Fibroblast of the aortic adventitia (primary cell): ENCODE data around the gene NUP133. TPM values are rescaled to one million over a fixed set of nuclear protein-coding genes. Genes with fewer than 3 reads are reported as not detected.
"Not testable (repeated sequence)": the region's sequence is repeated elsewhere in the genome, so short reads cannot be mapped to it uniquely, and the experiment has no call there.

Source experiments
- DNase-seq: peaks from one replicate; pipeline ENCODE4 v3.0.0-alpha.2; 2010; ENCODE audit warnings: low read depth
- H3K4me3 ChIP-seq: 2 replicates; pipeline ENCODE4 v1.5.1; 2011; ENCODE audit warnings: low read depth, mild to moderate bottlenecking, control low read depth, low read length, moderate library complexity
- CTCF ChIP-seq: IDR thresholded peaks from 2 replicates; pipeline ENCODE4 v1.5.1; 2011; ENCODE audit warnings: mild to moderate bottlenecking, low read length, control low read depth, inconsistent platforms; ENCODE audit not compliant: insufficient read depth
- total RNA-seq: library from RNA; depleted of rRNA; stranded (reverse); fragments of >200 nt; gene quantifications from 2 replicates; pipeline ENCODE4 v1.2.3, GENCODE V29; 2012; ENCODE audit warnings: low replicate concordance

The NUP133 gene
- total RNA-seq, 1 donor: 46.1 TPM

DNA sequence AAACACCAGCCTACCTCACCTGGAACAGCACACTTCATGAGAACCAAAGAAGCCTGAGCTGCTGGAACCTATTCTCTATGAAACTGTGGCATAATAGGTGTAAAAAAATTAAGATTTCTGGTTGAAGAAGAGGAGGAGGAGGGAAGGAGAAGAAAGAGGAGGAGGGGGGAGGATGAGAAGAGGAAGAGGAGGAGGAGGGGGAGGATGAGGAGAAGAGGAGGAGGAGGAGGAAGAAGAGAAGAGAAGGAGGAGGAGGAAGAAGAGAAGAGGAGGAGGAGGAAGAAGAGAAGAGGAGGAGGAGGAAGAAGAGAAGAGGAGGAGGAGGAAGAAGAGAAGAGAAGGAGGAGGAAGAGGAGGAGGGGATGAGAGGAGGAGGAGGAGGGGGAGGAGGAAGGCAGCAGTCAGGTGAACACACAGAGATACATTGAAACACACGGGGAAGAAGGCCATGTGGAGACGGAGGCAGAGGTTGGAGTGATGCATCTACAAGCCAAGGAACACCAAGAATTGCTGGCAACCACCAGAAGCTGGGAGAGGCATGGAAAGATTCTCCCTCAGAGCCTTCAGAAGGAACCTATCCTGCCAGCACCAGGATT is 82.5 kb downstream of the NUP133 start:
- no peak overlapping the region for H3K4me3 ChIP-seq
- TF ChIP-seq CTCF: no peak
- DNase-seq: no peak

- no peak for TF ChIP-seq CTCF
- no peak overlapping the region for H3K4me3 ChIP-seq
- DNase-seq: no peak
Observed at GRCh38 chr1:229420765-229421164, 87.4 kb downstream of the NUP133 start.

DNA sequence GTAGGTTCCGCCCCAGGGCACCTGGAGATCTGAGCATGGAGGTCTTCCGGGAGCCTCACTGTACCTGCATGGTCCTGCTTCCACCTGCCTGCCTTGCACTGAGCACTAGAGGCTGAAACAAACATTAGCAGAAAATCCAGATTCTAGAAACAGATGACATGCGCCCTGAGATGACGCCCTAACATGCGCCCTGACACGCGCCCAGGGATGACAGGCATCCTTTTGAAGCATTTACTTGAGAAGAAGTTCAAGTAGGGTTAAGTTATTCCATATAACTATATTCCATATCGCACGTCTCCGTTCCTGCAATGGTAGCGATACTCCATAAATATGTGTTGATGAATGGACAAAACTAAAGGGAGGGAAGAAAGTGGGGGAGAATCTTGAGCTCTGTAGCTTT is 87.9 kb downstream of the NUP133 start:
- TF ChIP-seq CTCF: no peak
- DNase-seq: no peak
- no peak overlapping the region for H3K4me3 ChIP-seq

DNA sequence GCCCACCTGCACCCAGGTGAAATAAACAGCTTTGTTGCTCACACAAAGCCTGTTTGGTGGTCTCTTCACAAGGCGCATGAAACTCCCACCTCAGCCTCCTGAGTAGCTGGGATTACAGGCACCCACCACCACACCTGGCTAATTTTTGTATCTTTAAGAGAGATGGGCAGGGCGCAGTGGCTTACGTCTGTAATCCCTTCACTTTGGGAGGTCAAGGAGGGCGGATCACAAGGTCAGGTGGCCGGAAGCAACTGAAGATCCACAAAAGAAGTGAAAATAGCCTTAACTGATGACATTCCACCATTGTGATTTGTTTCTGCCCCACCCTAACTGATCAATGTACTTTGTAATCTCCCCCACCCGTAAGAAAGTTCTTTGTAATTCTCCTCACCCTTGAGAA is 89.6 kb downstream of the NUP133 start:
- DNase-seq, H3K4me3 ChIP-seq: not testable (repeated sequence)

- not testable (repeated sequence) for DNase-seq, H3K4me3 ChIP-seq
Observed at GRCh38 chr1:229412810-229413209, 95.3 kb downstream of the NUP133 start.

DNA sequence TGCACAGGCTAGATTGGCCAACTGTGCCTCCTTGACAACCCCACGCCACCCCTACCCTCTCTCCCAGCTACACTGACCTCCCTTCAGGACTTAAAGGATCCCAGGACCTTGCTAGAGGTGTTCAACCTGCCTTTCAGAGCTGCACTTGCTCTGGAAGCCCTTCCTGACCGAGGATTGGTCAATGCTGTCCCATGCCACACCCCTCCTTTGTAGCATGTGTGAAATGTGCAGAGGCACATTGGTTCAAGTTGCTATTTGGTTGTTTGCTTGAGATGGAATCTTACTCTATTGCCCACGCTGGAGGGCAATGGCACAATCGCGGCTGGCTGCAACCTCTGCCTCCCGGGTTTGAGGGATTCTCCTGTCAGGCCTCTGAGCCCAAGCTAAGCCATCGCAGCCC is 96.1 kb downstream of the NUP133 start:
- no peak for TF ChIP-seq CTCF
- no peak overlapping the region for H3K4me3 ChIP-seq
- DNase-seq: no peak

DNA sequence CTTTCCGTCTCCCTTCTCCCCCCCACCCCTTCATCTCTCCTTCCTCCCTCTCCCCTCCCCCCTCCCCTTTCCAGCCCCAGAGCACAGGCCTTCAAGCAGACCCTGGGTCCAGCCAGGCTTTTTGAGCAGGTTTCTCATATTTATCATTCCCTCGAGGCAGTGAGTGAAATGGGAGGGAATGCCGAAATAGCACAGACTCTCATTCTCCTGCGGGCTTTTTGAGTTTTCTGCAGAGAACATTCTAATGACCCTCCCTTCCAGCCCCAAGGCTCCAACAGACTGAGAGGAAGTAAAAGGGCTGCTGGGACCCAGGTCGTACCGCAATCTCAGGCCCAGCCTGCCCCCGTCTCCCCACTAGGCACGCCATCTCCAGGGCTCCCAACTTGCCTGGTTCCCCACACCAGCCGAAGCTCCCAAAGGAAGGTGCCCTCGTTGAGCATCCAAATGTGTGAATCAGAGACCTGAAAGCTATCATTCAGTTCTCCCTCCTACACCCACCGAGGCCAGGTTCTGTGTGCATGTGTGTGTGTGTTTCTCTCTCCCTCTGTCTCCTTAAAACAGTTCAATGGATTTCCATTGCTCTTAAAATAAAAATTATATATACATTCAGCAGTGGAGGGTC is 96.6 kb downstream of the NUP133 start:
- no peak for TF ChIP-seq CTCF
- H3K4me3 ChIP-seq: no peak overlapping the region
- no peak for DNase-seq
